ENCODE measurements around the gene LRRC47.
"Not testable (repeated sequence)": the region's sequence is repeated elsewhere in the genome, so short reads cannot be mapped to it uniquely, and the experiment has no call there.

The LRRC47 gene

DNA sequence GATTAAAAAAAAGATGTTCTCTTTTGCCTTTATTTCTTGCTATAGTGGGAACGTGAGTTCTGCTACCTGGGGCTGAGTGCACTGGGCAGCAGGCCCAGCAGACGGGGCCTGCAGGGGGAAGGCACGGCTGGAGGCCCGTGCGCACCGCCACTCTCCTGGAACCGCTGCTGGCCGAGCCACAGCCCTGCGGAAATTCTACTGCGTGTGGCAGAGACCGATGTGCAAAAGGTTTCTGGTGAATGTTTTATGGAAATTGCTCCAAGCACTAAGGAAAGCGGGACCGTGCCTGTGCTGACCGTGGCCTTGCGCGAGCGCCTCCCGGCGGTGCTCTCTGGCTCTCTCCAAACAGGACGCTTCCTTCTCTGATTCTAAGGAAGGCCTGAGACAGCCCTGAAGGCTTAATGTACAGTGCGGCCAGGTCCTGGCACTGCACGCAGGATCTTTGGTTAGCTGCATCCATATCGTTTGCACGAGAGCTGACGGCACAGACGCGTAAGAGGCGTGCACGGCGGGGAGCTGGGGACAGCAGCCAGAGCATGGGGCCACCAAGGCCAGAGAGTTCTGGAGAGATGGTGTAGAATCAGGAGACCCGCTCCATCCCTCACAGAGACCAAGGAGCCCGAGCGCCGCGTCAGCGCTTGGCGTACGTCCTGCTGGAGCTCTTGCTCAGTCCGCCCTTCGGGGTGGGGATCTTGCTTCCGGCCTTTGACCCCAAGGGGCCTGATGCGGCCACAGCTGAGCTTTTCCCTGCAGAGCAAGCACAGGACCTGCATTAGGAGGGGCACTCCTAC is 18.7 kb upstream of the LRRC47 start:
- no peak for DNase-seq

- no peak for DNase-seq
Observed at GRCh38 chr1:3814065-3814464, 17.8 kb upstream of the LRRC47 start.

DNA sequence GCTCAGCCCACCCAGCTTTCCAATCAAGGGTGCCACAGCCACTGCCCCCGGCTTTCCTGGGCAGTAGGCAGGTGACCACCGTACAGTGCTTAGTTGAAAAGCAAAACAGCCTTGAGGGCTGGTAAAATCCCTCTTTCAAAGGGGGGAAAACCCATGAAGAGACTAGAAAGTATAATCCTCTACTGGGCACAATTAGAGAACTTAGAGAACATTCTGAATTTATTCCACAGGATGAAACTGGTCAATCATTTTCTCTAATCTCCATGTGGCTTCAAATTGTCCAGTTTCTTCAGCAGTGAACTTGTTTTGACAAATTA is 15.3 kb upstream of the LRRC47 start:
- DNase-seq = no peak

DNA sequence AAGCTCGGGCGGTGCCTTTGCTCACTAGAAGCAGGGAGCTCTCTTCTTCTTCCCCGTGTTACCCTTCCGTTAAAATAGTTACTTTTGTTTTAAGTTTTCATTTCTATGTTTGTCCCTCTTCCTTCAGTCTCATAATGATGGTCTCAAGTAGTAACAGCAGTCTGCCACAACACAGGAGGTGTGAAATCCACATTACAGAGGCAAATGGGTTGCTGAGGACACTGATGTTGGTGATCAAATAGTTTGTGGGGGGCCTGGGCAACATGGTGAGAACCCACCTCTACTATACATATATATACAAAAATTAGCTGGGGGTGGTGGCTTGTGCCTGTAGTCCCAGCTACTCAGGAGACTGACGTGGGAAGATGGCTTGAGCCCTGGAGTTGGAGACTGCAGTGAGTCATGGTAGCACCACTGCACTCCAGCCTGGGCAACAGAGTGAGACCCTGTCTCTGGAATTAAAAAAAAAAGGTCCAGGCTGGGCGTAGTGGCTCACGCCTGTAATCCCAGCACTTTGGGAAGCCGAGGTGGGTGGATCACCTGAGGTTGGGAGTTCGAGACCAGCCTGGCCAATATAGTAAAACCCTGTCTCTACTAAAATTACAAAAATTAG is 14.0 kb upstream of the LRRC47 start:
- DNase-seq = not testable (repeated sequence)

DNA sequence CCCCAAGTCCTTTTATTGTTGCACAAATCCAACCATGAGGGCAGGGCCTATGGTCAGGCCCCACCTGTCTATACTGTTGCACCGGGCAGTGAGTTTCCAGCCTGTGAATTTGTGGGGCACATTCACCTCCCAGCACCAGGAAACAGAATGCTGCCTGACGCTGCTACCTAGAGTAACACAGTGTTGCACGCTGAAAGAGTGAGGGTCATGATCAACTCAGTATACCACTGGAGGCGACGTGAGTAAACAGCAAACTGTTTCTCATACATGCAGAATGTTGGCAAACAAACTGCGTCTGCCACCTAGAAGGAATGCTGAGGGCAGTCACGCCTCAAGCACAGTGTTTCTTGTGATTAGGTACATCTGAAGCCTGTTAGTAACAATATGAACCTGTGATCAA is 13.4 kb upstream of the LRRC47 start:
- no peak for DNase-seq

GRCh38 chr1:3807769-3808168 is 11.5 kb upstream of the LRRC47 start:
- DNase-seq = no peak

- no peak for DNase-seq
Observed at GRCh38 chr1:3805038-3805437, 8.7 kb upstream of the LRRC47 start.

DNA sequence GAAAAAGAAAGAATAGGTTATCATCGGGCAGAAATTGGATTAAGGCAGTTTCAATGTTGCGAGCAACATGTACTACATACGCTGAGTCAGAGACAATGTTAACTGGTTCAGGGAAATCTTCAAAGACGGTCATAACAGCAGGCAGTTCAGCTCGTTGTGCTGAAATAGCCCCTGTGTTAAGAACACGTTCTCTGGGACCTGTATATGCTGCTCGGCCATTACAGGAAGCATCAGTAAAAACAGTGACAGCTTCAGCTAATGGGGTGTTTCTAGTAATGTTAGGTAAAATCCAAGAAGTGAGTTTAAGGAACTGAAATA is 8.3 kb upstream of the LRRC47 start:
- DNase-seq = not testable (repeated sequence)

GRCh38 chr1:3803905-3804626 is 7.8 kb upstream of the LRRC47 start:
- no peak for DNase-seq

DNA sequence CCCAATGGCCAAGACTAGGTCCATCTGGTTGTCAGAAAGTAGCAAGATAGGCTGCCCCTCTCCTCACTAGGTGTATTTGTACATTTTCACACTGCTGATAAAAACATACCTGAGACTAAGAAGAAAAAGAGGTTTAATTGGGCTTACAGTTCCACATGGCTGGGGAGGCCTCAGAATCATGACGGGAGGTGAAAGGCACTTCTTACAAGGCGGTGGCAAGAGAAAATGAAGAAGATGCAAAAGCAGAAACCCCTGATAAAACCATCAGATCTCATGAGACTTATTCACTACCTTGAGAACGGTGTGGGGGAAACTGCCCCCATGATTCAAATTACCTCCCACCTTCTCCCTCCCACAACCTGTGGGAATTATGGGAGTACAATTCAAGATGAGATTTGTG is 4.5 kb upstream of the LRRC47 start:
- DNase-seq = not testable (repeated sequence)

DNA sequence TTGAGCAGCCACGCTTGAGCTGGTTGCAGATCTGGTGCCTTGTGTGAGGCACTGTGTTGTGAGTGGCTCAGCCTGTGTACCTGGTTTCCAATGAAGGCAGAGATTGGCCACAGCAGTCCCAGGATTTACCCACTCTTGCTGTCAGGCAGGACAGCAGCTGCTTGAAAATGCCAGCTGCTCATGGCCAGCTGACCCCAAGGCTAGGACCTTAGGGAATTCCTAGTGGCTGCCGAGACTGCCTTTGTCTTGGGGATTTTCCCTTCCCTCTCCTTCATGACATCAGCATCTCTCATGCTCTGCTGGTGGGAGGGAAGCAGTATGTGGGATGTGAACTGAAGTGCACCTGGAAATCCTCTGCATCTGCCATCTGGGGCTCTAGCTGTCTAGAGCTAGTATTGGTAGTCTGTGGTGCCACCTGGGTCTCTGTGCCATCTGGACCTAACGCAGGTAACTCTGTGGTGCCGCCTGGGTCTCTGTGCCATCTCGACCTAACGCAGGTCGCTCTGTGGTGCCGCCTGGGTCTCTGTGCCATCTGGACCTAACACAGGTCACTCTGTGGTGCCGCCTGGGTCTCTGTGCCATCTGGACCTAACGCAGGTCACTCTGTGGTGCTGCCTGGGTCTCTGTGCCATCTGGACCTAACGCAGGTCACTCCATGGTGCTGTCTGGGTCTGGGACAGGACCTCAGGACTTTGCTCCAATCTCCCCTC is 3.8 kb upstream of the LRRC47 start:
- no peak for DNase-seq

DNA sequence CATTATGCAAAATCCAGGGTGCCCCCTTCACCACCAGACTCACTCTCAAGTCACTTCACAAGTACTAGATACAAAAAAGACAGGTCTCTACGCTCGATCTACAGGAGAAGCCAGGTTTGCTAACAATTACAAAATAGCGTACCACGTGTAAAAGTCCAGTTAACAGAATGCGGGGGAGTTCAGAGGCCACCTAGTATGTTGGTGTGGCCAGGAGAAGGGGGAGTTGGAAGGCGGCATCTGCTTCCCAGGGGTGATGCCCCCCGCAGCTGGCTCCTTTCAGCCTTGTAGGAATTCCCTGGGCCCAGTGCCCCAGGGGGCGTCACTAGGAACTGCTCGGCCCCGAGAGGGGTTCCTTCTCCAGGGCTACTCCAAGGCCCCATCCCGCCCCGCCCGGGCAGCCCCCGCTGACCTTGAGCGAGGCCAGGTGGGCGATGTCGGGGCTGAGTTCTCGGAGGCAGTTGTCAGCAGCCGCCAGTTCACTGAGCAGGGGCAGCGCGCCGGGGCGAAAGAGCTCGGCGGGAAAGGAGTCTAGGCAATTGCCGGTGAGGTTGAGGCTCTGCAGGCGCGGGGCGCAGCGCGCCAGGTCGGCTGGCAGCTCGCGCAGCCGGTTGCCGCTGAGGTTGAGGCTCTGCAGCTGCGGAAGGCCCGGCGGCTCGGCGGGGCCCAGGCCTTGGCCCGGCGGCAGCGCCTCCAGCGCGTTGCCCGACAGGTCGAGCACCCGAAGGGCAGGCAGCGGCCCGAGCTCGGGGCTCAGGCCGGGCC is 664 bp downstream of the LRRC47 start:
- DNase-seq = no peak

- DNase-seq = no peak
Observed at GRCh38 chr1:3790952-3791351, 5.3 kb downstream of the LRRC47 start.

GRCh38 chr1:3790500-3790923 is 5.8 kb downstream of the LRRC47 start:
- DNase-seq = no peak

DNA sequence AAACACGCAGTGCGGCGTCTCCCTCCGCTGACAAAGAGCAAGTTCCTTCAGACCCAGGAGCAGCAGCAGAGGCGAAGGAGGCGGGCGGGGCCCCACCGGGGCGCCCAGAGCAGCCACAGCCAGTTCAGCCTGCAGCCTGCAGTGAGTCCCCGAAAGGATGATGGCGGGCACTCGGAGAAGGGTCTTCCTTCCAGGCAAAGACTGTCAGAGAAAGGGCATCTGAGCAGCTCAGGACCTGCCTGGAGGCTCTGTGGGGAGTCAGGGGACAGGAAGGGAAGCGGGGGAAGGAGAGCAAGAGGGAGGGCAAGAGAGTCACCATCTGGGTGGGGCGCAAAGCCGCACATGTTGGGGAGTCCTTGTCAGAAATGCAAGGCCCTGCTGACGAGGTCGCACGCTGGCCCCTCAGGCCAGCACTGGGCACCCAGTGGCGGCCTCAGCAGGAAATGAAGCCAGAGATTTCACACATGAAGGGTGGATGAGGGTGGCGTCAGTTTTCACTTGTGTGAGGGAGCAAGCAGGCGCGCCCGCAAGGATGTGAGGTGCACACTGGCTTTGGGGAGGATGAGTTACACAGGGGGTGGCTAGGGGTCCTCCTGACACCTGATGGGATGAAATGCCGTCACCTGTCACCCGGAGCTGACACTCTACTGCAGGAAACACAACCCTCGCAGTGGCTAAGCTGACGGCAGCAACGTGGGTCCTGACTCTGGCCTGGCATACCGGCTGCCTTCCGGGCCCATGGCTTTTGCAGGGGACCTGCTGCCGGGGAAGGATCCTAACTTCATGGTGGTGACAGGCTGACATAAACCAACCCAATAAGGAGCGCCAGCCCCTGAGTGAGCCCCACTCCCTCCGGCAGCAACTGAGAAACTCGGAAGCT is 6.6 kb downstream of the LRRC47 start:
- no peak for DNase-seq

DNA sequence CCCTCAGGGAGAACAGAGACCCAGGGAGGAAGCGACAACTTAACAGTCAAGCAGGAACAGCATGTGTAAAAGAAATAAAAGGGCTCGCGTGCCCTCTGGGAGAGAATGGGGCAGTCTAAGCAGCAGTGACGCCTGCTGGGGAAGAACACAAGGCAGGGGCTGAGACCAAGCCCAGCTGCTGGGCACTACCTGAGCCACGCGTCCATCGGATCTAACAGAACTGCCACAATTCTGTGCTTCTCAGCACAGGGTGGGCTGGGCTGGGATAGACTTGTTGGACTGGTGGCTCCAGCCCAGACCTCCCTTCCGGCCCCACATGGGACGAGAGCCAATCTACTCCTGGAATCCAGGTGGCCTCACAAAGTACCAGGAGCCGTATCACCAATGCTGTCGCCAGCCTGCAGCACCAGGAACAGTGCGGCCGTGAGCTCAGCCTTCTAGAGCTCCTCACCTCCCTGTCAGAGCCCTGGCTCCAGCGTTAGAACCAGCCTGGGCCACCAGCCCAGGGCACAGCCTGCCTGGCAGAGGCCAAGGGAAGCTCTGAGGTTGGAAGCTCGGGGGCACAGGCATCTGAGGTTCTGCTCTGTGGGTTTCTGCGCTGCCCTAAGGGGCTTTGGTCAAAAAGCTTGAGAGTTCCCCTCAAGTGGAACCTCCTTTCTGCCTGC is 7.4 kb downstream of the LRRC47 start:
- no peak for DNase-seq

DNA sequence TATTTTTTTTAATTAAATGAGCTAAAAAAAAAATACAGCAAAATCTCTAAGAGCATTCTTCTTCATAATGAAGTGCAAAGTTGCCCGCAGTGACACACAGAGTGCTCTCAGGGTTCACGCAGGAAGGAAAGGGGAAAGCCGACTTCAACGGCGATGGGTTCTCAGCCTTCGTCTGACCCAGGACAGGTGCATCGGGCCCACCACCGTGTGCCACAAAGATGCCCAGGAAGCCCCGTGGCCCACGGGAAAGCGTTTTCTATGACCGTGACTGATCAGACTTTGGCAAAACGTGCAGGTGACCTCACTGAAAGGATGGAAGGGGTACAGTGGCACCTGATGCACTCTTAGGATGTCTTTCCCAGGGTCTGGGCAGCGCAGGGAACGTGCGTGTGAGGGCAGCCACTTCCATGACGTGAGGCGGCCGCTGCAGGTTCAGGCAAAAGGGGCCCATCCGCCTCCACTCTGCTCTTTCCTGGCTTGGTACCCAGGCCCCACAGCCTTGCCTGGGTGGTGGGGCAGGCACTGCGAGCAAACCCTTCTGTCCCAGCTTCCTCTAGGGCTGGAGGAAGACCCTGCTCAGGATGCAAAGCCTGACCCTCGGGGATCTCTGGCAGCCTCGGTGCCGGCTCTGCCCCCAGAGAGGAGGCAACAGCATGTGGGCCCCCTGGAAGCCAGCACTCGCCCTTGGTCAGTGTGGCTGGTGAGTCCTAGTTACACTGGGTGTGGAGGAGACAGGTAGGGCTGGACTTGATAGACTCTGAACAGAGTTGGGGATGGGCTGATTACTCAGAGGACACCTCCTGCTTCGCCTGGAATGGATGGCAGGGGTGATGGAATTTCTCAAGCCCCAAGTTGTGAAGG is 8.3 kb downstream of the LRRC47 start:
- no peak for DNase-seq

DNA sequence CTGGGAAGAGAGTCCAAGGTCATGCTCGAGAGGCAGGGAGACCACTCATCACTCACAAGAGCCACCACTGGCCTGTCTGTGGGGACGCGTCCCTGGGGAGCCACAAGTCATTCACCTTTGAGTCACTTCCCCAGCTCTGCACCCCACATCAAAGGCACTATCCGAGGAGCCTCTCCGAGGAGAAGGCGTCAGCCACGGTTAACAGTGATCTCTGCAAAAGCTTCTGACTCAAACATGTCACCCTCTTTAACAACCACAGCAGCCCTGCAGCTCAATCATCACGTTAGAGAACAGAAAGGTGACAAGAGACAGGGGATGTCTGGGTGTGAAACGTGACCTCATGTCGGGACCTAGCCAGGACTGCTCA is 9.0 kb downstream of the LRRC47 start:
- DNase-seq = no peak

DNA sequence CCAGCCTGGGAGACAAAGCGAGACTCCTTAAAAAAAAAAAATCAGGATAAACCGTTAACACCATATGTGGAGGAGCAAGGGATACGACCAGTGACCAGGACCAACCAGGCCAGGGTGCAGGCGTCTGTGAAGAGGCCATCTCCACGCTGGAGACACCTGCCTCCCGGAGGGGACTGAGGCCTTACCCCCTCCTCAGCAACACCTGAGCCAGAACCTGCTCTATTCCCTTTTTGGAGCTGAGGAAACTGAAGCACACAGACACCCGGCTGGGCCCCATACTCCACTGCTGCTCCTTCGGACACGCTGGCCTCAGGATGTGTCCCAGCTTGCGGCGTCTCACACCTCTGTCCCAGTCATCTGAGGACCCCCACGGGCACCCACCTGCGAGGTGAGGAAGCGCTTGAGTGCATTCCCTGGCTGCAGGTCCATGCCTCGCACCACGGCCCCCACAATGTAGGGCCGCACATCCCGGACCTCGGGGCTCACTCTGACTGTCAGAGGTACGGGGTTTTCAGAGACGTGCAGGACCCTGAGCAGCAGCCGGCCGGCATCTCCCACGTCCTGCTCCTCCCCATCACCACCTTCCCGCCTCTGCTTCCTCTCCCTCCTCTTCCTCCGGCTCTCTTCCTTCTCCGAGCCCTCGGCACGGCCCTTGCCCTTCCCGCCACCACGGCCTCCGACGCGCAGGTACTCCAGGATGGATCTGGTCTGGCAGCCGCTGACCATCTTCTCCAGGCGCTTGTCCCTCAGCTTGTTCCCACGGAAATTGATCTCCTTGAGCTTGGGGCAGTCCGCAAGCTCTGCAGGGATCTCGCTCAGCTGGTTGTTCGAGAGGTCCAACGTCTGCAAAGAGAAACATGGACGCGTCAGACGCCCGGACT is 9.6 kb downstream of the LRRC47 start:
- DNase-seq = no peak
